HEK293T (cell line): ENCODE measurements around the gene CYYR1.

Experiments used
- BHLHE40 ChIP-seq: fragments of 450-650 bp; IDR thresholded peaks from 2 replicates; pipeline ENCODE4 v1.6.1; 2016; ENCODE audit warnings: mild to moderate bottlenecking, moderate library complexity, borderline replicate concordance
- FOXA1 ChIP-seq: fragments of 450-650 bp; IDR thresholded peaks from 2 replicates; pipeline ENCODE4 v1.6.1; 2016; ENCODE audit warnings: mild to moderate bottlenecking
- FOXM1 ChIP-seq: fragments of 450-650 bp; IDR thresholded peaks from 2 replicates; pipeline ENCODE4 v1.6.1; 2017; ENCODE audit warnings: mild to moderate bottlenecking, borderline replicate concordance
- HDGF ChIP-seq: fragments of 450-650 bp; IDR thresholded peaks from 2 replicates; pipeline ENCODE4 v1.6.1; 2017; ENCODE audit warnings: antibody characterized with exemption, borderline replicate concordance
- LEF1 ChIP-seq: fragments of 450-650 bp; IDR thresholded peaks from 2 replicates; pipeline ENCODE4 v1.6.1; 2017; ENCODE audit warnings: mild to moderate bottlenecking, borderline replicate concordance
- NFRKB ChIP-seq: fragments of 450-650 bp; IDR thresholded peaks from 2 replicates; pipeline ENCODE4 v1.6.1; 2016; ENCODE audit warnings: mild to moderate bottlenecking, moderate library complexity
- SP1 ChIP-seq: fragments of 450-650 bp; IDR thresholded peaks from 2 replicates; pipeline ENCODE4 v1.6.1; 2017
- SUZ12 ChIP-seq: fragments of 450-650 bp; IDR thresholded peaks from 2 replicates; pipeline ENCODE4 v1.6.1; 2016; ENCODE audit warnings: mild to moderate bottlenecking

DNA sequence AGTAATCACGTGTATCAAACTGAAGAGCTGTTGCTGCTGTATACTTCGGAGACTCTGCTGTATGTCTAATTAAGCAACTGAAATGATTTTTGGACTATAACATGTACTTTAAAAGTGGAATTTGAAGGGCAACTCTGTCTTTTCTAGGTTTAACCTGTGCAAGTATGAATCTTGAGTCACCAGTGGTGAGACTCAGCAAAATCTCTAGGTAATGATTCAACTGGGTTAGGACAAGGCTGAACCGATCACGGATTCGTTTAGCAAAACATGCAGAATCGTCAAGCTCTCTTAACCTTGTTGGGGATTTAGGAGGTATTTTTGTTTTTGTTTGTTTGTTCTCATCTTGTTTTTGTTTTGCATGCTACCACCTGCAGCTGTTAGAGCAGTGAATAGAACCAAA, 149.6 kb downstream of the CYYR1 start:
- no peak for TF ChIP-seq FOXA1
- TF ChIP-seq SUZ12 = no peak
- TF ChIP-seq FOXM1 = no peak
- TF ChIP-seq HDGF = no peak
- no peak for TF ChIP-seq SP1
- no peak for TF ChIP-seq LEF1
- TF ChIP-seq BHLHE40 = no peak
- TF ChIP-seq NFRKB = no peak
